Measurements from ENCODE around the gene MYO3B.

- TF ChIP-seq CTCF (conservative IDR thresholded peaks at IDR 0.05; ENCODE audit: low read depth, low read length) = no peak
- TF ChIP-seq EZH2 (IDR thresholded peaks at IDR 0.05; ENCODE audit: borderline replicate concordance, low read depth, low read length, poor library complexity, severe bottlenecking) = no peak
Measured at GRCh38 chr2:170670651-170671050, 492.7 kb downstream of the MYO3B start.
